Psoas muscle (tissue), 8 donors: ENCODE measurements around the gene TCTN2. TPM values are rescaled to one million over a fixed set of nuclear protein-coding genes. Genes with fewer than 3 reads are reported as not detected.

Experiments used
- ATAC-seq, 4 donors: fragments of 200-7000 bp; cut with Tn5 transposase; one replicate each; pipeline ENCODE4 v1.9.1; 2020; ENCODE audit warnings: moderate library complexity in 3 of 4, mild to moderate bottlenecking in 2 of 4
- DNase-seq, 2 donors: peaks; one replicate each; pipeline ENCODE4 v3.0.0-alpha.2; 2020
- H3K27ac ChIP-seq: fragments of 200-600 bp; one replicate; pipeline ENCODE4 v1.8.0; 2022
- H3K27me3 ChIP-seq, 3 donors: fragments of 200-600 bp in 1 of 3; one replicate each; pipeline versions ENCODE4 v1.6.1 to v1.8.0; 2013 to 2022; ENCODE audit warnings: low read length in 2 of 3, mild to moderate bottlenecking in 2 of 3, moderate library complexity in 1 of 3; ENCODE audit not compliant: insufficient read depth in 3 of 3
- H3K36me3 ChIP-seq, 2 donors: fragments of 200-600 bp in 1 of 2; one replicate each; pipeline versions ENCODE4 v1.6.1 to v1.8.0; 2013 to 2022; ENCODE audit warnings: low read depth in 1 of 2, mild to moderate bottlenecking in 1 of 2, moderate library complexity in 1 of 2; ENCODE audit not compliant: insufficient read depth in 1 of 2
- H3K4me1 ChIP-seq: fragments of 200-600 bp; one replicate; pipeline ENCODE4 v1.8.0; 2022
- H3K4me3 ChIP-seq: fragments of 200-600 bp; one replicate; pipeline ENCODE4 v1.8.0; 2022; ENCODE audit warnings: mild to moderate bottlenecking
- H3K9me3 ChIP-seq: fragments of 200-600 bp; one replicate; pipeline ENCODE4 v1.8.0; 2022
- WGBS, 3 donors: extraction: QIAGEN DNeasy Blood & Tissue Kit; methylation state at CpG; one replicate each; pipeline versions ENCODE4 v1.1.6 to v1.1.7; 2013; 5-methylcytosine and 5-hydroxymethylcytosine counted together
- intact Hi-C, 2 donors: fragments of 100-400 bp; cut with DNase I; formaldehyde crosslinking; loops; one replicate each; pipeline versions ENCODE4 v1.11.0 to v1.14.2; 2022
- polyA plus RNA-seq, 3 donors: library from polyadenylated mRNA; stranded (reverse); fragments of 200-250 nt; gene quantifications; one replicate each; pipeline ENCODE4 v1.2.3, GENCODE V29; 2013
- total RNA-seq, 4 donors: library from RNA; stranded (reverse); fragmentation: NEBNext Ultra II Directional in 2 of 4; extraction: Animal tissue kit (Norgen Biotek cat#: 25700) in 2 of 4; gene quantifications; one replicate each; pipeline versions ENCODE4 v1.2.1 to v1.2.4, GENCODE V29; 2021 to 2023
- TF ChIP-seq, protein P1 (sequence below): fragments of 200-600 bp; IDR thresholded peaks from one replicate; pipeline ENCODE4 v1.8.0; 2022; ENCODE audit warnings: antibody characterized with exemption
- donor health status: healthy with polysubstance abuse.
- donor health status: DM: no; HTN: no; CAD: no; lungs with moderate emphysema.
- donor health status: Bipolar disorder and iron deficiency.
- donor health status: healthy.
- donor health status: DM: yes; HTN: yes; CAD: no.
- donor health status: DM: no; HTN: no; CAD: no.
- donor health status: DM: no; HTN: no; CAD: no.
- donor health status: DM: yes; HTN: yes; CAD: no.

The TCTN2 gene
- total and polyA plus RNA-seq, 7 donors: 1.1 to 8.1 (median 1.8) TPM

GRCh38 chr12:123676616-123677320 lies 5.9 kb downstream of the TCTN2 start:
- H3K27ac ChIP-seq: no peak overlapping the region
- ATAC-seq (no peak), DNase-seq (no peak)
- no peaks in the 10 kb centered on the region for H3K27me3 ChIP-seq
- TF ChIP-seq, protein P1, sequence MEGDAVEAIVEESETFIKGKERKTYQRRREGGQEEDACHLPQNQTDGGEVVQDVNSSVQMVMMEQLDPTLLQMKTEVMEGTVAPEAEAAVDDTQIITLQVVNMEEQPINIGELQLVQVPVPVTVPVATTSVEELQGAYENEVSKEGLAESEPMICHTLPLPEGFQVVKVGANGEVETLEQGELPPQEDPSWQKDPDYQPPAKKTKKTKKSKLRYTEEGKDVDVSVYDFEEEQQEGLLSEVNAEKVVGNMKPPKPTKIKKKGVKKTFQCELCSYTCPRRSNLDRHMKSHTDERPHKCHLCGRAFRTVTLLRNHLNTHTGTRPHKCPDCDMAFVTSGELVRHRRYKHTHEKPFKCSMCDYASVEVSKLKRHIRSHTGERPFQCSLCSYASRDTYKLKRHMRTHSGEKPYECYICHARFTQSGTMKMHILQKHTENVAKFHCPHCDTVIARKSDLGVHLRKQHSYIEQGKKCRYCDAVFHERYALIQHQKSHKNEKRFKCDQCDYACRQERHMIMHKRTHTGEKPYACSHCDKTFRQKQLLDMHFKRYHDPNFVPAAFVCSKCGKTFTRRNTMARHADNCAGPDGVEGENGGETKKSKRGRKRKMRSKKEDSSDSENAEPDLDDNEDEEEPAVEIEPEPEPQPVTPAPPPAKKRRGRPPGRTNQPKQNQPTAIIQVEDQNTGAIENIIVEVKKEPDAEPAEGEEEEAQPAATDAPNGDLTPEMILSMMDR: no peak
- H3K4me1 ChIP-seq: no peaks in the 10 kb centered on the region
- intact Hi-C loops: no loop called here
- H3K36me3 ChIP-seq: peaks cover 0 to 42% of the 10 kb centered on the region in 2 donors
- no peaks in the 10 kb centered on the region for H3K9me3 ChIP-seq
- 90 to 96% (median 94%) methylated on average over 9 of the region's 9 CpGs for WGBS, 3 donors
- H3K4me3 ChIP-seq: no peak overlapping the region

DNA sequence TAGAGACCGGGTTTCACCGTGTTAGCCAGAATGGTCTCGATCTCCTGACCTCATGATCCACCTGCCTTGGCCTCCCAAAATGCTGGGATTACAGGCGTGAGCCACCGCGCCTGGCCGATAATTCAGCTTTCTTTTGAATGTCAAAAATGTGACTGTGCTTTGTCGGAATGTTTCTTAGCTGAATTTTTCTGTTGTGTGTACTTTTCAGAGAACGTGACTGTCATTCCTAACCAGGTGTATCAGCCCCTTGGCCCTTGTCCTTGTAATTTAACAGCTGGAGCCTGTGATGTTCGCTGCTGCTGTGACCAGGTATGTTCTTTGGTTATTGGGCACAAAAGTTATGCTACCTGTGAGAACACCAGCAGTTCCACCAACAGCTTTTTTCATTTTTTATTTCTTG lies 8.1 kb downstream of the TCTN2 start:
- ATAC-seq: no peak
- H3K4me1 ChIP-seq: no peaks in the 10 kb centered on the region
- DNase-seq: no peak
- H3K27ac ChIP-seq: no peak overlapping the region
- no peaks in the 10 kb centered on the region for H3K27me3 ChIP-seq
- TF ChIP-seq, protein P1: no peak
- no peak overlapping the region for H3K4me3 ChIP-seq
- WGBS, 3 donors: 96 to 98% (median 97%) methylated on average over 10 of the region's 10 CpGs
- peaks cover 0 to 40% of the 10 kb centered on the region in 2 donors for H3K36me3 ChIP-seq
- intact Hi-C loops: no loop called here
- H3K9me3 ChIP-seq: no peaks in the 10 kb centered on the region

- H3K4me3 ChIP-seq: no peak overlapping the region
- no peaks in the 10 kb centered on the region for H3K9me3 ChIP-seq
- TF ChIP-seq, protein P1: no peak
- 85 to 92% (median 90%) methylated on average over 2 of the region's 2 CpGs for WGBS, 3 donors
- intact Hi-C loops: no loop called here
- no peaks in the 10 kb centered on the region for H3K4me1 ChIP-seq
- peaks cover 0 to 33% of the 10 kb centered on the region in 2 donors for H3K36me3 ChIP-seq
- DNase-seq (no peak), ATAC-seq (no peak)
- H3K27ac ChIP-seq: no peak overlapping the region
- H3K27me3 ChIP-seq: no peaks in the 10 kb centered on the region
Observed at GRCh38 chr12:123681605-123682004, 10.7 kb downstream of the TCTN2 start.

- Histone ChIP-seq H3K9me3 (no peaks in the 10 kb centered on the region), H3K4me1 (no peaks in the 10 kb centered on the region), H3K36me3 (peaks cover 0 to 32% of the 10 kb centered on the region in 2 donors), H3K27me3 (no peaks in the 10 kb centered on the region), H3K4me3 (no peak overlapping the region), H3K27ac (no peak overlapping the region)
- DNase-seq (no peak), ATAC-seq (no peak)
- intact Hi-C loops: no loop called here
- TF ChIP-seq, protein P1: no peak
- 89 to 95% (median 92%) methylated on average over 3 of the region's 3 CpGs for WGBS, 3 donors
Observed at GRCh38 chr12:123683964-123684363, 13.1 kb downstream of the TCTN2 start.
